Activated T-cell treated with anti-CD3 and anti-CD28 coated beads, Interleukin-2, amount 50 U/mL, for 24 hours (primary cell): ENCODE results near the gene RGS7BP.

Source experiments
- DNase-seq: peaks from one replicate; pipeline ENCODE4 v3.0.0-alpha.2; 2020
- H3K27ac Mint-ChIP-seq: 2 replicates; pipeline ENCODE4 v1.8.0; 2020; ENCODE audit warnings: mild to moderate bottlenecking, mixed read lengths
- H3K27me3 Mint-ChIP-seq: 2 replicates; pipeline ENCODE4 v1.8.0; 2020; ENCODE audit warnings: mixed read lengths
- H3K36me3 Mint-ChIP-seq: 2 replicates; pipeline ENCODE4 v1.8.0; 2020; ENCODE audit warnings: low read depth, mixed read lengths
- H3K4me1 Mint-ChIP-seq: 2 replicates; pipeline ENCODE4 v1.8.0; 2020; ENCODE audit warnings: low read depth, mixed read lengths
- H3K4me3 Mint-ChIP-seq: 2 replicates; pipeline ENCODE4 v1.8.0; 2020; ENCODE audit warnings: mild to moderate bottlenecking, moderate library complexity, mixed read lengths
- H3K9me3 Mint-ChIP-seq: 2 replicates; pipeline ENCODE4 v1.8.0; 2020; ENCODE audit warnings: mixed read lengths

Gene RGS7BP

GRCh38 chr5:64505769-64506566 lies at the start of gene RGS7BP:
Gene RGS7BP, plus strand, starts transcription at chr5:64506015. Its CDS starts 610 bp downstream, at chr5:64506625.
- no peaks in the 10 kb centered on the region for H3K36me3 Mint-ChIP-seq
- H3K27ac Mint-ChIP-seq = no peak within 1 kb of the TSS
- H3K4me3 Mint-ChIP-seq = peak within 1 kb of the TSS; percentile 3
- H3K9me3 Mint-ChIP-seq = no peaks in the 10 kb centered on the region
- peaks cover 5% of the 10 kb centered on the region for H3K4me1 Mint-ChIP-seq
- DNase-seq = no peak
- peaks cover 49% of the 10 kb centered on the region for H3K27me3 Mint-ChIP-seq

- Mint-ChIP-seq H3K27ac (no peak overlapping the region), H3K36me3 (no peaks in the 10 kb centered on the region), H3K9me3 (peaks cover 11% of the 10 kb centered on the region), H3K4me3 (no peak overlapping the region), H3K4me1 (no peaks in the 10 kb centered on the region), H3K27me3 (no peaks in the 10 kb centered on the region)
- DNase-seq = no peak
Measured at GRCh38 chr5:64457846-64458245, 48.0 kb upstream of the RGS7BP start.

- Mint-ChIP-seq H3K4me1 (no peaks in the 10 kb centered on the region), H3K4me3 (no peak overlapping the region), H3K36me3 (no peaks in the 10 kb centered on the region), H3K27me3 (no peaks in the 10 kb centered on the region), H3K9me3 (peaks cover 13% of the 10 kb centered on the region), H3K27ac (no peak overlapping the region)
- no peak for DNase-seq
Measured at GRCh38 chr5:64458948-64459347, 46.9 kb upstream of the RGS7BP start.

- Mint-ChIP-seq H3K9me3 (peaks cover 13% of the 10 kb centered on the region), H3K4me3 (no peak overlapping the region), H3K27ac (no peak overlapping the region), H3K36me3 (no peaks in the 10 kb centered on the region), H3K27me3 (no peaks in the 10 kb centered on the region), H3K4me1 (no peaks in the 10 kb centered on the region)
- DNase-seq = no peak
Measured at GRCh38 chr5:64462391-64462790, 43.4 kb upstream of the RGS7BP start.

- Mint-ChIP-seq H3K9me3 (peaks cover 16% of the 10 kb centered on the region), H3K4me1 (no peaks in the 10 kb centered on the region), H3K36me3 (no peaks in the 10 kb centered on the region), H3K4me3 (no peak overlapping the region), H3K27me3 (no peaks in the 10 kb centered on the region), H3K27ac (no peak overlapping the region)
- DNase-seq = no peak
Measured at GRCh38 chr5:64486163-64486562, 19.7 kb upstream of the RGS7BP start.

GRCh38 chr5:64487283-64487682 lies 18.5 kb upstream of the RGS7BP start:
- H3K9me3 Mint-ChIP-seq = peaks cover 16% of the 10 kb centered on the region

GRCh38 chr5:64489857-64490256 lies 16.0 kb upstream of the RGS7BP start:
- no peaks in the 10 kb centered on the region for H3K27me3 Mint-ChIP-seq
- H3K27ac Mint-ChIP-seq = no peak overlapping the region
- no peak for DNase-seq
- H3K36me3 Mint-ChIP-seq = no peaks in the 10 kb centered on the region
- no peaks in the 10 kb centered on the region for H3K4me1 Mint-ChIP-seq
- peaks cover 14% of the 10 kb centered on the region for H3K9me3 Mint-ChIP-seq
- no peak overlapping the region for H3K4me3 Mint-ChIP-seq

More at GRCh38 chr5:64487283-64487682, 18.5 kb upstream of the RGS7BP start:
- Mint-ChIP-seq H3K4me3 (no peak overlapping the region), H3K36me3 (no peaks in the 10 kb centered on the region), H3K27me3 (no peaks in the 10 kb centered on the region), H3K27ac (no peak overlapping the region), H3K4me1 (no peaks in the 10 kb centered on the region)
- DNase-seq = no peak

GRCh38 chr5:64497386-64497785 lies 8.4 kb upstream of the RGS7BP start:
- no peak for DNase-seq
- Mint-ChIP-seq H3K4me1 (no peaks in the 10 kb centered on the region), H3K36me3 (no peaks in the 10 kb centered on the region), H3K9me3 (peaks cover 3% of the 10 kb centered on the region), H3K27ac (no peak overlapping the region), H3K4me3 (no peak overlapping the region), H3K27me3 (no peaks in the 10 kb centered on the region)

GRCh38 chr5:64502196-64502595 lies 3.6 kb upstream of the RGS7BP start:
- Mint-ChIP-seq H3K4me3 (no peak overlapping the region), H3K9me3 (no peaks in the 10 kb centered on the region), H3K27ac (no peak overlapping the region), H3K4me1 (peaks cover 5% of the 10 kb centered on the region), H3K36me3 (no peaks in the 10 kb centered on the region), H3K27me3 (peaks cover 36% of the 10 kb centered on the region)
- no peak for DNase-seq

- H3K4me1 Mint-ChIP-seq = peaks cover 5% of the 10 kb centered on the region
- peak overlapping the region; percentile 3 for H3K4me3 Mint-ChIP-seq
- H3K27me3 Mint-ChIP-seq = peaks cover 49% of the 10 kb centered on the region
- no peak overlapping the region for H3K27ac Mint-ChIP-seq
- no peak for DNase-seq
- H3K9me3 Mint-ChIP-seq = no peaks in the 10 kb centered on the region
- no peaks in the 10 kb centered on the region for H3K36me3 Mint-ChIP-seq
Measured at GRCh38 chr5:64506567-64507263, 900 bp downstream of the RGS7BP start.

- no peak for DNase-seq
- Mint-ChIP-seq H3K27ac (no peak overlapping the region), H3K4me3 (no peak overlapping the region), H3K27me3 (peaks cover 49% of the 10 kb centered on the region), H3K4me1 (peaks cover 5% of the 10 kb centered on the region), H3K36me3 (no peaks in the 10 kb centered on the region), H3K9me3 (no peaks in the 10 kb centered on the region)
Measured at GRCh38 chr5:64507264-64507605, 1.4 kb downstream of the RGS7BP start.

- peaks cover 35% of the 10 kb centered on the region for H3K27me3 Mint-ChIP-seq
- DNase-seq = no peak
- H3K9me3 Mint-ChIP-seq = no peaks in the 10 kb centered on the region
- no peak overlapping the region for H3K4me3 Mint-ChIP-seq
- H3K27ac Mint-ChIP-seq = no peak overlapping the region
- H3K4me1 Mint-ChIP-seq = peaks cover 5% of the 10 kb centered on the region
- H3K36me3 Mint-ChIP-seq = no peaks in the 10 kb centered on the region
Measured at GRCh38 chr5:64509828-64510227, 4.0 kb downstream of the RGS7BP start.

- DNase-seq = no peak
- Mint-ChIP-seq H3K27me3 (peaks cover under 1% of the 10 kb centered on the region), H3K4me1 (no peaks in the 10 kb centered on the region), H3K4me3 (no peak overlapping the region), H3K9me3 (no peaks in the 10 kb centered on the region), H3K36me3 (no peaks in the 10 kb centered on the region), H3K27ac (no peak overlapping the region)
Measured at GRCh38 chr5:64513492-64513891, 7.7 kb downstream of the RGS7BP start.

- Mint-ChIP-seq H3K4me1 (no peaks in the 10 kb centered on the region), H3K27ac (no peak overlapping the region), H3K27me3 (no peaks in the 10 kb centered on the region), H3K4me3 (no peak overlapping the region), H3K36me3 (no peaks in the 10 kb centered on the region), H3K9me3 (no peaks in the 10 kb centered on the region)
- DNase-seq = no peak
Measured at GRCh38 chr5:64514612-64515011, 8.8 kb downstream of the RGS7BP start.

- Mint-ChIP-seq H3K36me3 (no peaks in the 10 kb centered on the region), H3K27me3 (no peaks in the 10 kb centered on the region), H3K4me3 (no peak overlapping the region), H3K4me1 (no peaks in the 10 kb centered on the region), H3K9me3 (no peaks in the 10 kb centered on the region), H3K27ac (no peak overlapping the region)
- DNase-seq = no peak
Measured at GRCh38 chr5:64516216-64516615, 10.4 kb downstream of the RGS7BP start.
